Stimulated activated CD4-positive, alpha-beta T cell treated with anti-CD3 and anti-CD28 coated beads, Interleukin-15, amount 100 ng/mL, for 48 hours (primary cell): ENCODE measurements around the gene RAB40C.

Source experiments
- DNase-seq, 2 donors: peaks; one replicate each; pipeline ENCODE4 v3.0.0-alpha.2; 2020; ENCODE audit warnings: low read depth in 2 of 2

Gene RAB40C

GRCh38 chr16:631808-632358 lies 42.0 kb downstream of the RAB40C start:
- DNase-seq: no peak

DNA sequence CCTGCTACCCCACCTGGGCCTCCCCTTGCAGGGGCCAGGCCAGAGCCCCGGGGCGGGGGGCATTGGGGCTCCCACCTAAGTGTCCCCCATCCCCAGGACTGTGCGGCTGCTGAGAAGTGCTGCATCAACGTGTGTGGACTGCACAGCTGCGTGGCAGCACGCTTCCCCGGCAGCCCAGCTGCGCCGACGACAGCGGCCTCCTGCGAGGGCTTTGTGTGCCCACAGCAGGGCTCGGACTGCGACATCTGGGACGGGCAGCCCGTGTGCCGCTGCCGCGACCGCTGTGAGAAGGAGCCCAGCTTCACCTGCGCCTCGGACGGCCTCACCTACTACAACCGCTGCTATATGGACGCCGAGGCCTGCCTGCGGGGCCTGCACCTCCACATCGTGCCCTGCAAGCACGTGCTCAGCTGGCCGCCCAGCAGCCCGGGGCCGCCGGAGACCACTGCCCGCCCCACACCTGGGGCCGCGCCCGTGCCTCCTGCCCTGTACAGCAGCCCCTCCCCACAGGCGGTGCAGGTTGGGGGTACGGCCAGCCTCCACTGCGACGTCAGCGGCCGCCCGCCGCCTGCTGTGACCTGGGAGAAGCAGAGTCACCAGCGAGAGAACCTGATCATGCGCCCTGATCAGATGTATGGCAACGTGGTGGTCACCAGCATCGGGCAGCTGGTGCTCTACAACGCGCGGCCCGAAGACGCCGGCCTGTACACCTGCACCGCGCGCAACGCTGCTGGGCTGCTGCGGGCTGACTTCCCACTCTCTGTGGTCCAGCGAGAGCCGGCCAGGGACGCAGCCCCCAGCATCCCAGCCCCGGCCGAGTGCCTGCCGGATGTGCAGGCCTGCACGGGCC lies 42.8 kb downstream of the RAB40C start:
- DNase-seq: no peak

GRCh38 chr16:633336-634050 lies 43.6 kb downstream of the RAB40C start:
- DNase-seq: no peak

- DNase-seq: no peak
These were observed 44.3 kb downstream of the RAB40C start for GRCh38 chr16:634051-634670.

- DNase-seq: no peak
These were observed 45.1 kb downstream of the RAB40C start for GRCh38 chr16:634996-635395.

DNA sequence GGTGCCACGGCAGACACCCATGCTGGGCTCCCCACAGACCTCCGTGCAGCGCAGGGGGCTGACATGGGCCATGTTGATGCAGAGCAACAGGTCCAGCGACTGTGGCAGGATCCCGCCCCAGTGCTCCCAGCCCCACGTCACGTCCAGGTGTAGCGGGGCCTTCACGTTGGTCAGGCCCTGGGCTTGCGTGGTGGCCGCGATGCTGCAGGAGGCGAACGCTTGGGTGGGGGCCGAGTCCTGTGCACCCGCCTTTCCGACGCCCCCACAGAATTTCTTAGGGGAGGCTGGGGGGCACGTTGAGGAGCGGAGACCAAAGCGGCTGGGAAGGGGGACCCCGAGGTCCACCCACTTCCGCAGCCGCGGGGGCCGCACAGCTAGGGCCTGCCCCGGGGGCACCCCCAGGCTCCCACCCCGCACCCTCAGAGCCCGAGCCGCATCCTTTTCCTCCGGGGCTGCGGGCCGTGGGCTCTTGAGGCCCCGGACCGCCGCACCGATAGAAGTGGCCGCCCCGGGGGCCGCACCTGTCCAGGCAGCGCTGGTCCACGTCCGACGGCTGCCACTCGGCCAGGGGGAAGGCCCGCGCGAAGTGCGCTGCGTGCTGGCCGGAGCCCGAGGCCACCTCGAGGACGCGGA lies 45.8 kb downstream of the RAB40C start:
- DNase-seq: no peak

- peak; percentile 88 for DNase-seq
These were observed 46.6 kb downstream of the RAB40C start, which contains the start of gene METTL26 for GRCh38 chr16:636206-637080. METTL26 (minus strand) TSS chr16:636305; CDS start chr16:636290, 15 bp downstream.

DNA sequence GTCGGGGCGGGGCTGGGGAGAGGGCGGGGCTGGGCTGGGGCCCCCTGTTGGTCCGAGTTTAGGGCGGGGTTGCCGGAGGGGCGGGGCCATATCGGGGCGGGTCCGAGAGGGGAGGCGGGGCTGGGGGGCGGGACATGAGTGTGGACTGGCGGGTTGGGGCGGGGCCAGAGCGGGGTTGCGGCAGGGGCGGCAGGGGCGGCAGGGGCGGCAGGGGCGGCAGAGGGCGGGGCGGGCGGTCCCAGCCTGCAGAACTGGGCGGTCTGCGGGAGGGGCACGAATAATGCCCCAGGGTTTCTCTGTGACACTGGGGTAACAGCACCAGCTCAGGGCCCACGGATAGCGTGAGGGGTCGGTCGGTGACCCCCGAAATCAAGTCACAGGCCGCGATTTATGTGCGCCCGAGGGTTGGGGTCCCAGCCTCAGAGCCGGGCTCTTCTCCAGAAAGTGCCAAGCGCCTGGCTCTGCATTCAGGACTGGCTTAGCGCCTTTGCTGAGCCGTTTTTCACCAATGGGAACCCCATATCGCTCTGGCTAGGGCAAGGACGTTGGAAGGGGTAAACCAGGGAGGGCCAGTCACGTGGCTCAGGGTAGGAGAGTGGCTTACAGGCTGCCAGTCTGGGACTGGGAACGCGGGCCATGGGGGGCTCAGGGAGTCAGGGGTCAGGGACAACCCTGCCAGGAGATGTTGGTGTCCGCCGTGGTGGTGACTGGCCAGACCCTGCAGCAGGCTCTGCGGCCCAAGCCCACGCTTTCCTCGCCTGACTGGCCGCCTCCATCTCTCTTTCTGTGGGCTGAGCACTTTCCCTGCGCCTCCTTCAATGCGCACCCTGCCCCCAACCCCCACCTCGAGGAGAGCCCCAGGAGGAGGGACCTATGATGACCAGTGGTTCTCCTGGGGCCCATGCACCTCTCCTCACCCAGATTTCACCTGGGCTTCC lies 47.5 kb downstream of the RAB40C start:
- DNase-seq: peak; percentile 87

DNA sequence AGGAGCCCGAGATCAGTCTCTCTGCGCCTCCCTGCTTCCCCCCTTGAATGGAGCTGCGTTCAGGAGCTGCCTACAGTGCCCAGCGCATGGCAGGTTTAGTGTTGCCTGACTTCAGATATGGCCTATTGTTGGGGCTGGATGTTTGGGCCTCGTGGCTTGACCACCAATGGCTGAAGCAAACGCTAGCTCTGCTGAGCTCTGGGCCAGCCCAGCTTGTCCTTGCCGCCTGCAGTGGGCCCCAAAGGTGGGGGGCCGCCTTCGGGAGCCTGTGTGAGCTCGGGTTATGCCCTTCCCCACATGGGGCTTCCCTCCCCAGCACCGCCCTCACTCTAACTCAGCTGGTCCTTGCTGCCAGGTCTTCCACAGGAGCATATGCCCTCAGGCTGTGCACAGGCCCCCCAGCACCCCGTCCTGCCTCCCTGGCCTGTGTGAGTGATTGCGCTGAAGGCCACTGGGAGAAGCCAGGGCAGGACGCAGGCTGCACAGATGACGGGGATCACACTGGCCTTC lies 48.2 kb downstream of the RAB40C start:
- no peak for DNase-seq

GRCh38 chr16:638836-639235 lies 49.0 kb downstream of the RAB40C start:
- DNase-seq: no peak

GRCh38 chr16:640614-641013 lies 50.7 kb downstream of the RAB40C start:
- no peak for DNase-seq

DNA sequence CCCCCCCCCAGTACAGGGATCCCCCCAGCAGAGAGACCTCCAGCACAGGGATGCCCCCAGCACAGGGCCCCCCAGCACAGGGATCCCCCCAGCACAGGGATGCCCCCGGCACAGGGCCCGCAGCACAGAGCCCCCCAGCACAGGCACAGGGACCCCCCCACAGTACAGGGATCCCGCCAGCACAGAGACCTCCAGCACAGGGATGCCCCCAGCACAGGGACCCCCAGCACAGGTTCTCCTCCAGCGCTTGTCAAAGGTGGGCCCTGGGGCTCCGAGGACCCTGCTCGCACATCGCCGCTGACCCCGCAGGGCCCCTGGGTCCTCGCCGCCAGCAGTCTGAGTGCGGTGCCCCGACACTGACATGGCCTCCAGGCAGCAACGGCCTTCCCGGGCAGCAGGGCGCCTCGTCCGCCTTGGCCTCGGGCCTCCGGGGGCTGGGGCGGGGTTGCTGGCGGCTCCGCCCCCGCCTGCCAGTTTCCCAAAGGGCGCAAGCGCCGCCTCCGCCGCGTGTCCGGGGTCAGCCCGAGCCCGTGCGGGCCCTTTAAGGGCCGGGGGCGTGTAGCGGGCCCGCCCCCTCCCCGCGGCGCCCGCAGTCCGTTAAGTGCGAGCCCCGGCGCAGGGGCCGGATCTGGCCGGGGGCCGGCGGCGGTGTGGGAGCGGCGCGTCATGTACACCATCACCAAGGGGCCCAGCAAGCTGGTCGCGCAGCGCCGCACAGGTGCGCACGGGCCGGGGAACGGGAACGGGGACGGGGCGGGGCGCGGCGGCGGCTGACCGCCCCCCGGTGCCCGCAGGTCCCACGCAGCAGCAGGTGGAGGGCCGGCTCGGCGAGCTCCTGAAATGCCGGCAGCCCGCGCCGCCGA lies 51.7 kb downstream of the RAB40C start, which contains the start of gene MCRIP2:
Gene MCRIP2 (plus strand): TSS at position 503 of the 863 bp plus-strand sequence. CDS start 164 bp downstream, at position 667.
- peak in 1 of 2 donors; percentile 70 for DNase-seq

GRCh38 chr16:642189-643049 lies 52.6 kb downstream of the RAB40C start:
- DNase-seq: no peak

DNA sequence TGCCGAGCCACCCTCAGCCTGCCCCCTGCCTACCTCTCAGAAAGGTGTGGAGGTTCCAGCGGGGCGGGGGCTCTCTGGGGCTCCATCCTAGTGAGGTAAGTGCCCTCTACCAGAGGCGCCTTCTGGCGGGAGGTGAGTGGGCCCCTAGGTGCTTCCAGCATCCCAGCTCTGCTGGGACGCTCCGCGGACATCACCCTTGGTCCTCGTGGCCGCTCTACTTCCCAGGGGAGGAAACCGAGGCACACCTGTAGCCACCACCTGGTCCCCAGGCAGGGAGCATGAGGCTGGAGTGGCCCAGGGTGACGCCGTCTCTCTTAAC lies 53.1 kb downstream of the RAB40C start:
- no peak for DNase-seq

DNA sequence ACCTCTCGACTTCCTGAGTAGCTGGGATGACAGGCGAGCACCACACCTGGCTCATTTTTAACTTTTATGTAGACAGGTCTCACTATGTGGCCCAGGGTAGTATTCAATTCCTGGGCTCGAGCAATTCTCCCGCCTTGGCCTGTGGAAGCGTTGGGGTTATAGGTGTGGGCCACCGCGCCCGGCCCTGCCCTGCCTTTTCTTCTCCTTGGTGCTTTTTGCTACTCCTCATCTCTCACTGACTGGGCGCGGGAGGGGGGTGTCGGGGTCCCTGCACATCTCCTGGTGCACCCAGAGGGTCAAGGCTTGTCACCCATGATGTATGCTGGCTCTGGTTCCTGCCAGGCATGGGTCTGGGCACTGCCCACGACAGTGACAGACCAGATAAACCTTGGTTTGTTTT lies 54.7 kb downstream of the RAB40C start:
- DNase-seq: no peak

- DNase-seq: no peak
These were observed 56.2 kb downstream of the RAB40C start for GRCh38 chr16:645852-646678.
